HT1080 (cell line): Measurements from ENCODE around the gene FCN2. TPM values are rescaled to one million over a fixed set of nuclear protein-coding genes. Genes with fewer than 3 reads are reported as not detected.

Experiments used
- DNase-seq: peaks from one replicate; pipeline ENCODE4 v3.0.0-alpha.2; 2015; ENCODE audit warnings: low read depth
- total RNA-seq: library from RNA; depleted of rRNA; stranded (reverse); fragments of >200 nt; shearing (Covaris generic); gene quantifications from 2 replicates; pipeline ENCODE4 v1.2.3, GENCODE V29; 2014

FCN2 gene
- total RNA-seq, 1 experiment from 2014 or later, result not detected

GRCh38 chr9:134887686-134888602 is 7.3 kb downstream of the FCN2 start:
- no peak for DNase-seq

DNA sequence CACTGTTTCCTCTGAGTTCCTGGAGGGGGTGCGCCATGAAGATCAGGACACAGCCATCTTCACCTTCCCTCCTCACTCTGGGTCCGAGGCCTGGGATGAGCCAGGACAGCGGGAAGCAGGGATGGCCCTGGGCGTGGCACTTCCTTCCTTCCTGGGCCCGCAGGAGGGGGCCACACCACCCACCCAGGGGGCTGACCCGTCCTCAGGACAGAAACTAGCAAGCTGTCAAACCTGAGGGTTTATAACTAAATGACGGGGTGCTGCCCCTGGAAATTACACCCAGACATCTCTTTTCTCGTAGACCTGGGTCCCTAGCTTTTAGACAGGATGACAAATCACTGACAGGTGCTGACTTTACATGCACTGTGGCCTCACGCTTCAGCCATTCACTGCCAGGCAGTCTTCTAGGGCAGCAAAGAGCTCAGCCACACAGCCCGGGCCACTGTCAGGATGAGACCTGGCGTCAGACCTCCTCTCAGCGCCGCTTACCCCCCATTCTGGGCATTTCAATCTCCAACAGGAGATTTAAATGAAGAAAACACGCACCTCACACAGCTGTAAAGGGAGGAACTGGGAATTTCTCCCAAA is 8.1 kb downstream of the FCN2 start:
- no peak for DNase-seq

DNA sequence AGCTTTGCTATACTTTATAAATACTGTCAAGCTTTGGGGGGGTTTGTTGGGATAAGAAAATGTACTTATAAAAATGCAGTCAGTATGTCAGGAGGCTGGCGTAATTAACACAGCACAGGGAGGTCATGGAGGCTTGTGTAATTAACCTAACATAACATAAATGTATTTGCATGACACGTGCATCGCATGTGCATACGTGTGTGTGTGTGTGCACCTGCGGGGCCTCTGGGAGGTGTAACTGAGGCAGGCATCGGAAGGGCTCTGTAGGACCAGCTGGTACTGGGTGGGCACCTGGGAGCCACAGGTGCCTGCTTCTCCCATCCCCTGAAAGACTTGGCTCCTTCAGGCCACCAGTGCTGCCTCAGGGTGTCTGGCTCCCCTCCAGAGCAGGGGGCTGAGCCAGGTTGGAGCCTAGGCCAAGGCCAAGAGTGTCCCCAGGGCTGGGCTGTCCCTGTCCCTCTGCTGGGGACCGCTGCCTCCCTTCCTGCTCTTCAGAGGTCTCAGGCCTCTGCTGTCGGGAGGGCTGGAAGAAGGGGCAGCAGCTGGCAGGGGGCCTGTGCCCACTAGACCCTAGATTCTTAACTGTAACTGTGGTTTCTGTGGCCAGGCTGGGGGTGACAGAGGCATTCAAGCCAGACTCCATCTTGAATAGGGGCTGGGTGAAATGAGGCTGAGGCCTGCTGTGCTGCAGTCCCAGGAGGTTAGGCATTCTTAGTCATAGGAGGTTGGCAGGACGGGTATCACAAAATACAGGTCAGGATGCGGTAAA is 9.0 kb downstream of the FCN2 start:
- DNase-seq, result no peak

DNA sequence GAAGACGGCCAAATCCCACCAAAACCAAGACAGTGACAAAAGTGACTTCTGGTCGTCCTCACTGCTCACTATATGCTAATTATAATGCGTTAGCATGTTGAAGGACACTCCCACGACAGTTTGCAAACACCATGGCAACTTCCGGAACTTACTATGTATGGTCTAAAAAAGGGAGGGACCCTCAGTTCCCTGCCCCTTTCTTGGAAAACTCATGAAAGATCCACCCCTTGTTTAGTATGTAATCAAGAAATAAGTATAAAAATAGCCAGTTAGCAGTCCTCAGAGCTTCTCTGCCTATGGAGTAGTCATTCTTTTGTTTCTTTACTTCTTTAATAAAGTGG is 9.5 kb downstream of the FCN2 start:
- DNase-seq, result no peak

DNA sequence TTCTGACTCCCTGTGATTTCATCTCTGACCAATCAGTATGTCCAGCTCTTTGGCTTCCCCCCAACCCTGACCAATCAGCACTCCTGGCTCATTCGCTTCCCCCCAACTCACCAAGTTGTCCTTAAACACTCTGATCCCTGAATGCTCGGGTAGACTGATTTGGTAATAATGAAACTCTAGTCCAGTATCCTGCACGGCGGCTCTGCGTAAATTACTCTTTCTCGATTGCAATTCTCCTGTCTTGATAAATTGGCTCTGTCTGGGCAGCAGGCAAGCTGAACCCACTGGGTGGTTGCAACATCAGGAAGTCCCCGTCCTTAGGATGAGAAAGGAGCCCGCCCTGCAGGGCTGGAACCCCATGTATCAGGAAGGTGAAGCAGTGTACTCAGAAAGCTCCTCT is 10.4 kb downstream of the FCN2 start:
- DNase-seq, result no peak

- DNase-seq, result no peak
Observed at GRCh38 chr9:134891713-134892112, 11.1 kb downstream of the FCN2 start.

DNA sequence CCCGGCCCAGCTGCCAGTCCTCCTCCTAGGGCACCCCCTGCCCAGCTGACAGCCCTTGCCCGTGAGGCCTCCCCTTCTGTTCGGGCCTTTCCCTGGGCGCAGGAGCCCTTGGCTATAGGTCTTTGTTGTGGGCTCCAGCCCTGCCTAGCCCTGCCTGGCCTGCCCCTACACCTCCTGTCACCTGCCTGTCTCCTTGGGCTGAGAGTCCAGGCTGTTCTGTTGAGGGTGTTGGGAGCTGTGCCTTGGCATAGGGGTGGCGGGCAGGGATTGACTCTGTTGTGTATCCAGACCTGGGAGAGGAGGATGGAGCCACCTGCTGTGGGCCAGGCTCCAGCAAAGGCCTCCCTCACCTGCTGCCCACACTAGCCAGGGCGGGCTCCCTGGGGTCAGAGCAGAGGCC is 11.6 kb downstream of the FCN2 start:
- no peak for DNase-seq

DNA sequence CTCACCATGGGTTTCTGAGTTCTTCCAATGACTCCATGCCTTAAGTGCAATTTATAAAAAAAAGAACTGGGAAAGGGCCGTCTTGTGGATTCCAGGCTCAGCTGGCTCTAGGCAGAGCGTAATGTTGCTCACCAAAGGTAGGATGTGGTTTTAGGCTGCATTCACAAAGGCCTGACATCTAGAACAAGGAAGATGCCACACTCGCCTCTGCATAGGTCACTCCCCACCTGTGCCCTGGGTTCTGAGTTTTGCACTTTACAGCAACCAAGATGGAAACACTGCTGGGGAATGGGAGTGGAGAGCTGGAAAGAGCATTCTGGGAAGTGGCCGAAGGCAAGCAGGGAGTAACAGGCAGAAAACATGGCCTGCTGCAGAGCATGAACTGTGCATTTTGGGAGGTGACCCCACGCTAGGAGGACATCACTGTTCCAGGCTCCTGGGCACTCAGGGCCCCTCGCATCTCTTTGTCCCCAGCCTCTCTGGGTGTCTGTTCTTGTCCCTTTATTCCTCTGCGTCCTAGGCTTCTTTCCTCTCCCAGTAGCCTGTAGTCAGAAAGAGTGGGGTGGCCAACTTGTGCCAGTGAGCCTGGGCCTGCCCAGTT is 12.3 kb downstream of the FCN2 start:
- no peak for DNase-seq

- no peak for DNase-seq
Observed at GRCh38 chr9:134894136-134894860, 13.7 kb downstream of the FCN2 start.

GRCh38 chr9:134895097-134895496 is 14.5 kb downstream of the FCN2 start:
- no peak for DNase-seq

DNA sequence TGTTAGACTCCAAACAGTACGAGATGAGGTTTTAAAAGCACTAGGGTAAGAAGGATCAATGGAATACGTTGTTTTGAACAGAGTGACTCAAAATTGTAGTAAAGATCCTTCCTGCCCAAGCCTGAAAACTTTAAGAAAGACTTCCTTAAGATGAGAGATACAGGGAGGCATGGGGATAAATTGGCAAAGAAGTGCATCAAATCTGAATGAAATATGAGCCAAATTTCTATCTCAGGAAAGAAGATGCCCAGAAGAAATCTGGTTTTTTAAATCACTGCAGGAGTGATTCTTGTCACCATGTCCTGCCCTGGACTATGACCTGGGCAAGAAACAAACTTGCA is 14.9 kb downstream of the FCN2 start:
- DNase-seq, result no peak

GRCh38 chr9:134895908-134896833 is 15.6 kb downstream of the FCN2 start:
- DNase-seq, result peak; percentile 76

GRCh38 chr9:134896834-134897583 is 16.4 kb downstream of the FCN2 start:
- no peak for DNase-seq

GRCh38 chr9:134897584-134898170 is 17.1 kb downstream of the FCN2 start:
- DNase-seq, result no peak

DNA sequence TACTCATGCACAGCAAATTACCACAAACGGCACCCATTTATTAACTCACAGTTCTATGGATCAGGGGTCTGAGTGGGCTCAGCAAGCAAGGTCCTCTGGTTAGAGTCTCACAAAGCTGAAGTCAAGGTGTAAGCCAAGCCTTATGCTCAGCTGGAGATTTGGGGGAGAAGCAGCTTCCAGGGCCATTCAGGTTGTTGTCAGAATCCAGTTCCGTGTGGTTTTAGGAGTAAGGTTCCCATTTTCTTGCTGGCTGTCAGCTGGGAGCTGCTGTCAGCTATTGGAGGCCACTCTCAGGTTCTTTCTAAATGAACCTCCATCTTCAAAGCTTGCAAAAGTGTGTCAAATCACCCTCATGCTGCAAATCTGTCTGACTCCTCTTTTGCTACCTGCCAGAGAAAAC is 17.7 kb downstream of the FCN2 start:
- no peak for DNase-seq

- DNase-seq, result no peak
Observed at GRCh38 chr9:134899168-134899567, 18.6 kb downstream of the FCN2 start.

- no peak for DNase-seq
Observed at GRCh38 chr9:134899818-134900217, 19.2 kb downstream of the FCN2 start.

DNA sequence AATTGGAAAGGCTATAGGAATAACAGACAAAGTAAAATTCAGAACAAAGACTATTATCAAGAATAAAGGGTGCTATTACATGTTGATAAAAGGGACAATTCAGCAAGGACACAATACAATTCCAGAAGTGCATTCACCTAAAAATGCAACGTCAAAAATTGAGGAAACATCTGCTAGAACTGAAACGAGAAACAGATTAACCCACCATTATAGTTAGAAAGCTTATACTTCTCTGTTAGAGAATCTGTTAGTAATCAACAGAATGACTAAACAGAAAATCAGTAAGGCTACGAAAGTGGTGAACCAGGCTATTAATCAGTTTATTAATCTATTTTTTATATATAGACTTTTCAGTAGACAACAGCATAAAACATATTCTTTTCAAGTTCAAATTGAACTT is 22.3 kb downstream of the FCN2 start:
- DNase-seq, result no peak
